GM12801 (cell line): Measurements from ENCODE around the gene STK17B.

Source experiments
- TF ChIP-seq, protein P1 (sequence below): IDR thresholded peaks from one replicate; pipeline ENCODE4 v1.5.1; 2011; ENCODE audit warnings: control low read depth; ENCODE audit not compliant: insufficient read length; ENCODE audit errors: extremely low read depth

Gene STK17B

DNA sequence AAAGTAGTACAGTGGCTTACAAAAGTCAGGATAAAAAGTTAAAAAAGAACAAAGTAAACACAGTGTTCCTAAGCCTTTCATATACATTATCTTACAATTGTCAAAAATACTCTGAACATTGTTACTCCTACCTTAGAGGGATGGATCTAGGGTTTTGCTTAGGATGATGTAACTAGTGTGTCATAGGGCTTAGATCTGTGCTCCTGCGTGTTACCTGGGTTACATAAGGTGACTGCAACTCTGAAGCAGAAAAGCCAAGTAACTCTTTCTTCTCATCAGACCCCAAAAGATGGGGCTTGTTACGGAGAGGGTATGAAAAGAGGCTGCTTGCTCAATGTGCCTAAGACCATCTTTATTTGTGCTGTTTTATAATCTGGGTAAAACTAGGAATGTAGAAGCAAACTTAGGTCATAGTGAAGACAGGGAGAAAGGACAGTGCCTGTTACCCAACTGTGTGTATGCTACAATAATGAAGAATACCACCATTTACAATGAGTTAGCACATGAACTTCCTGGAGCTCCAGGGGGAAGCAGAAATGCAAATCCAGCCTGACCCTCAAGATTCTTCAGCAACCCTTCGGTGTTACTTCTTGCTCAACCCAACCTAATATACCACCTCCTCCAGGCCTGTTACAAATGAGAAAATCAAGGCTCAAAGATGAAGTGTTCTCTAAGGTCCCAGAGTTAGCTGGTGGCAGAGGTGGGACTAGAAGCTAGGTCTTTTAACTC is 42.0 kb upstream of the STK17B start:
- TF ChIP-seq, protein P1, sequence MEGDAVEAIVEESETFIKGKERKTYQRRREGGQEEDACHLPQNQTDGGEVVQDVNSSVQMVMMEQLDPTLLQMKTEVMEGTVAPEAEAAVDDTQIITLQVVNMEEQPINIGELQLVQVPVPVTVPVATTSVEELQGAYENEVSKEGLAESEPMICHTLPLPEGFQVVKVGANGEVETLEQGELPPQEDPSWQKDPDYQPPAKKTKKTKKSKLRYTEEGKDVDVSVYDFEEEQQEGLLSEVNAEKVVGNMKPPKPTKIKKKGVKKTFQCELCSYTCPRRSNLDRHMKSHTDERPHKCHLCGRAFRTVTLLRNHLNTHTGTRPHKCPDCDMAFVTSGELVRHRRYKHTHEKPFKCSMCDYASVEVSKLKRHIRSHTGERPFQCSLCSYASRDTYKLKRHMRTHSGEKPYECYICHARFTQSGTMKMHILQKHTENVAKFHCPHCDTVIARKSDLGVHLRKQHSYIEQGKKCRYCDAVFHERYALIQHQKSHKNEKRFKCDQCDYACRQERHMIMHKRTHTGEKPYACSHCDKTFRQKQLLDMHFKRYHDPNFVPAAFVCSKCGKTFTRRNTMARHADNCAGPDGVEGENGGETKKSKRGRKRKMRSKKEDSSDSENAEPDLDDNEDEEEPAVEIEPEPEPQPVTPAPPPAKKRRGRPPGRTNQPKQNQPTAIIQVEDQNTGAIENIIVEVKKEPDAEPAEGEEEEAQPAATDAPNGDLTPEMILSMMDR: no peak

DNA sequence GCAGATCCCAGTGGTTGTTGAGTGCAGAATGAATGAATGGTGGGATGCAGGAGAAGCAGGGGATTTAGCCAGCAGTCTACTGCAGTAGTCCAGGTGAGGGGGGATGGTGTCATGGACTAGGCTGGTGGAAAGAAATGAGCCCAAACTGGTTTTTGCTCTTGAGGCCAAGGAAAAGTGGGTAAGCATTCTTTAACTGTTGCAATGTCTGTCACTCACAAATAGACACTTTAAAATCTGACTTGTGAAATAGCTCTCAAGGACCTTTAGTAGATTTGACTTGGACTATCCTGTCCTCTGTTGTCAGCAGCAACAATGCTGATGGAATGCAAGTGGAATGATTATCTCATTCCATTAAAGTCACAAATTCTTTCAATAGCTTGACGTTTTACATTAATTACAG is 37.5 kb upstream of the STK17B start:
- TF ChIP-seq, protein P1: no peak

DNA sequence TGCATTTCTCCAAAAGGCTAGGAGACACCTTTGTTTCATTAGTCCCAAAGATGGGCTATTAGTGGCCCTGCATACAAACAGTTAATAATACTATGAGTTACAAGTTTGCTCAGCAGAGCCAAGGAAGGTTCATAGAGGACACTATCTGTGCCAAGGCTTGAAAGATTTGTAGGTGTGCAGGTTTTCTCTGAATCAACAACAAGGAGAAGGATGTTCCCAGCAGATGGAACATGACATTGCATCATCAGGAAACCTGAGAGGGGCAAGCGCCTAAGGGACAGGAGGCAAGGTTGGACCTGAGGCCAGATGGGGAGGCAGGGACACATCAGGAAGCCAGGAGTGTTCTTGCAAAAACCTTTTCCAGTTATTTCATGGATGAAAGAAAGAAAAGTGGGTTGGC is 35.4 kb upstream of the STK17B start:
- TF ChIP-seq, protein P1: no peak

DNA sequence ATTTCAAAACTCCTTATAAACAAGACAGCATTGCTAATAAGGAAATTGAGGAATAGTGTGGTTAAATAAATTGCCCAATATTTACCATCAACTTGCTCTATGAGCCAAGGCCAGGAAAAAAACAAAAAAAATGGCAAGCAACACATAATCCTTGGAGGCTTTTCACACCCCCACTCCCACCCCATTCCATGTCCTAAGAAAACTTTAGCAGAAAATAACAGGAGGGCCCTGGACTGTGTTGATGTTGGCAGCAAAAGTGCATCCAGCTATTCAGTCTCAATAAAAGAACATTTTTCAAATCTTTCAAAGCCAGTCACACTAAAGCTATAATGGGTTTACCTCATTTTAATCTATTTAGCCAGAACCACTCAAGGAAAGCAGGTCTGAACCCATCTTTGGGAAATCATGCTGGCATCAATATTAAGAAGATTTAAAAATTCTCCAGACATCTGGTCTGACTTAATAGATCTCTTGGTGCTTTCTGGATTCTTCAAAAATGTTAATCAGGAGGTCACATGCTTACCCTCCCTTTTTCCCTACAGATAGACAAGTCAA is 34.6 kb upstream of the STK17B start:
- TF ChIP-seq, protein P1: no peak

DNA sequence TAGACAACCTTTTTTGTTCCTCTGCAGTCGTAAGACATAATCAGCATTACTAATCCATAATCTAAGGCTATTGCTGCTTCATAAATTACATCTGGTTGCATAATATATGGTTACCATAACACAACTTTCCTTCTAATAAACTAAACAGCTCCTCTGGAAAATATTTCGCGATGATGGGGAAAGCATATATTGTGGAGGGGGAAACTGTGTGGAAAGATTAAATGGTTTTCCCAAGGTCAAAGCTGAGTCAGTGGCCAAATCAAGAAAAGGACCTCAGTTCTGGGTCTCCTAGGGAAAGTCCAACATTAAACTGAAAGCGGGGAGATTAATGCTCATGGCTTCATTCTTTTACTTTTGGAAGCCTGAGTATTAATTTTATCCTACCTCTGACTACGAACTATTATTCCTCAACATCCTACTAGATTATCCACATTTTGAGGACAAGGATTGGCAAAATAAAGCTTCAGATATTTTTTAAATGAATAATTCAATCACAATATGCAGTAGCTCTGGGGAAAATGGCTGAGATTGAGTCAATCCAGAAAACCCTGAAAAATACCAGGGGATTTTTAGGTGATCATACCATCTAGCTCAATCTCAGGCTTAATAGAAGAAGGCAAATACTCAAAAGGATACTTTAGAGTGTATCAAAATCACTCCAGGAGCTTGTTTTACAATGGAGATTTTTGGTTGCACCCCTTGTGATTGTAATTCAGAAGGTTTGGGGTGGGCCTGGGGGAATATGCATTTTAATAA is 33.8 kb upstream of the STK17B start:
- TF ChIP-seq, protein P1: no peak

DNA sequence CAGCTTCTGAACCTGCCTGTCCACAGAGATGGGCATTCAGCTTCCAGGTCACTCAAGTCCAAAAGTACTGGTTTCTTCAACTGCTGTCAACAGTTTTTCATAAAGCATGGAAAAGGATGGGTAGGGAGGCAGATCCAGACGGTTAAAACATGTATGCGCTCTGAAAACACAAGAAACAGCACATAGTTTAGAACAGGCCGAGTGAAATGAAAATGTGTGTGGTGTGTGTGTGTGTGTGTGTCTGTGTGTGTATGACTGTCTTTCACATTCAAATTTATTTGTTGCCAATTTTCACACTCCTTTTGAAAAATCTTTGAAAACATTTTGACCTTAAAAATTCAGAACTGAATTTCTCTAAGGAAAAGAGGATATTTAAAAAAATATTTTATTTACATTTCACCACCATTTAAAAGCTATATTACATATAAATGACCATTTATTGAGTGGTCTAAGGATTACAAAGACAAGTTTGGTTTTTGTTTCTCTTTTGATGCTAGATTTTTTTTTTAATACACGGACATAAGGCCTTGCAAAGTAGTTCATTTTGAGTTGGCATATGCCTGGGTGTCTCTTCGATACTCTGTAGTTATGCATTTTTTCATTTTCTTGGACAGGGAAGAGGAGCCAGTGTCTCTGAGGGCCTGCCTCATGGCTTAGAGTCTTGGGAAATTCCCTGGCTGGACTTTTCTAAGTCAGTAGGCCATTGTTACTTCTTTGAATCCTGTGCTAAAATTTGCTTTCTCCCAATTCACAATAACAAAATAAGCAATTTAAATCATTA is 30.0 kb upstream of the STK17B start:
- TF ChIP-seq, protein P1: no peak

DNA sequence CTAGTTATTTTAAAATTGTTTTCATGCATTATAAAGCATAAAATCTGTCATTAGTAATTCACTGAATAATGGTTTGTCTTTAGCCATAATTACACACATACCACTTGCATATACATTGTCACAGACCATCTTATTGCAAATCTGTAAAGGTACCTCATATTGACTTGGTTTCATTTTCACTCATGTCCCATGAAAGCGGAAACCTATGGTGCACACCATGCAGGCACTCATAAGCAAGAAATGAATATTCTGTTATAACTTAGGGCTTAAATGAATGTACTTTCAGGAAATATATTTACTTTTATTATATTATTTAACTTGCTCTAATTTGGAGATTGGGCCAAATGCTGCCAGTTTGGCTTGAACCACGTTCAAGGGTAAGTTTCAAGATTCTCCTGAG is 29.2 kb upstream of the STK17B start:
- TF ChIP-seq, protein P1: no peak
